Right cardiac atrium (tissue), 5 donors: Measurements from ENCODE around the gene OR6C6. TPM values are rescaled to one million over a fixed set of nuclear protein-coding genes. Genes with fewer than 3 reads are reported as not detected.

Experiments
- ATAC-seq, 2 donors: fragments of 200-7000 bp; cut with Tn5 transposase; one replicate each; pipeline versions ENCODE4 v1.8.0 to v1.9.1; 2020; ENCODE audit warnings: moderate library complexity in 2 of 2, mild to moderate bottlenecking in 1 of 2
- DNase-seq, 3 donors: peaks; one replicate each; pipeline ENCODE4 v3.0.0-alpha.2; 2020
- H3K27ac ChIP-seq: one replicate; pipeline ENCODE4 v1.5.1; 2013; ENCODE audit warnings: mild to moderate bottlenecking, low read length, control low read depth, moderate library complexity
- H3K27me3 ChIP-seq: one replicate; pipeline ENCODE4 v1.6.1; 2013; ENCODE audit not compliant: control insufficient read depth, insufficient read depth
- H3K4me1 ChIP-seq: one replicate; pipeline ENCODE4 v1.6.1; 2013; ENCODE audit warnings: low read length; ENCODE audit not compliant: control insufficient read depth, insufficient read depth
- H3K4me3 ChIP-seq: one replicate; pipeline ENCODE4 v1.5.1; 2013; ENCODE audit warnings: low read length, control low read depth
- H3K9me3 ChIP-seq: one replicate; pipeline ENCODE4 v1.6.1; 2013; ENCODE audit warnings: low read length; ENCODE audit not compliant: control insufficient read depth
- WGBS: extraction: QIAGEN DNeasy Blood & Tissue Kit; methylation state at CpG from one replicate; pipeline ENCODE4 v1.1.7; 2013; 5-methylcytosine and 5-hydroxymethylcytosine counted together
- intact Hi-C, 4 donors: fragments of 100-400 bp; cut with DNase I; formaldehyde crosslinking; loops; one replicate each; pipeline versions ENCODE4 v1.11.0 to v1.14.0; 2022 to 2023
- polyA plus RNA-seq: library from polyadenylated mRNA; stranded (reverse); fragments of 200-250 nt; gene quantifications from one replicate; pipeline ENCODE4 v1.2.3, GENCODE V29; 2013
- total RNA-seq, 4 donors: library from RNA; stranded (reverse); fragmentation: NEBNext Ultra II Directional; extraction: Animal tissue kit (Norgen Biotek cat#: 25700); gene quantifications; one replicate each; pipeline ENCODE4 v1.2.1, GENCODE V29; 2021
- donor health status: healthy with polysubstance abuse.
- donor health status: DM: no; HTN: yes; CAD: no.
- donor health status: DM: no; HTN: no; CAD: no.
- donor health status: DM: no; HTN: yes; CAD: no; lungs with severe emphysema.
- donor health status: DM: yes; HTN: yes; CAD: no.

The OR6C6 gene
- total and polyA plus RNA-seq, 5 donors, result not detected

DNA sequence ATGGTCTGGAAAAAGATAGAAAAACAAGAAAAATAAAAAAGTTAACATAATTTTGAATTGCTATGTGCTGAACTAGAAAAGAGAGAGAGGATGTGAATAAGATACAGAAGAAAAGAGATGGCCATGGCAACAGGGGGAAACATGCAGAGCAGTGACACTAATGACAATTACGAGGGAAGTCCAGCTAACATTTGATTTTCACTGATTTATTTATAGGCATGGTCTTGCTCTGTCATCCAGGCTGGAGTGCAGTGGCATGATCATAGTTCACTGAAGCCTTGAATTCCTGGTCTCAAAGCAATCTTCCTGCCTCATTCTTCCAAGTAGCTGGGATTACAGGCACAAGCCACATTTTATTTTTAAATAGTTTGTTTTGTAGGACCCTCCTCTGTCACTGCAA, 50.2 kb downstream of the OR6C6 start:
- no peaks in the 10 kb centered on the region for H3K27me3 ChIP-seq
- H3K27ac ChIP-seq, result no peak overlapping the region
- intact Hi-C loops, result no loop called here
- DNase-seq (no peak), ATAC-seq (no peak)
- WGBS, result 60% methylated on average over 1 of the region's 1 CpG
- no peaks in the 10 kb centered on the region for H3K9me3 ChIP-seq
- no peak overlapping the region for H3K4me3 ChIP-seq
- H3K4me1 ChIP-seq, result no peaks in the 10 kb centered on the region

DNA sequence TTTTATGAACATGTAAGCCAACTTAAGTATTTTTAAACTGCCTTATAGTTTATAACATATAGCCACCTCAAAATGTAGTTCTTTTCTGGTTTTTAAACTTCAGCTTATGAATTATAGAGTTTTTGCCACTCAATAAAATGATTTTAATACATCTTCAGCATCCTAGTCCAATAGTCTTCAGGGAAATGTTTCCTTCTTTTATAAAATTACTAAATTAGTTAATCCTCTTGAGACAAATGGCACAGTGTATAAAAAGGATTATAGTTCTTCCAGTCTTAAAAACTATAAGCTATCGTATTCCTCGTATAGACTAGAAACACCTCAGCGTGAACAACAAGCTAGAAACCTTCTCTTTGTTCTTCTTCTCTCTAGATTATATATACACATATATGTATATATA, 52.1 kb downstream of the OR6C6 start, which contains the start of gene OR6C74:
OR6C74 (plus strand) TSS at position 301 of the 400 bp plus-strand sequence. CDS start 2,679 bp downstream, outside the sequence.
- 86% methylated on average over 3 of the region's 3 CpGs for WGBS
- no peak for ATAC-seq
- Histone ChIP-seq H3K4me1 (no peaks in the 10 kb centered on the region), H3K9me3 (no peaks in the 10 kb centered on the region), H3K27ac (no peak within 1 kb of the TSS), H3K27me3 (no peaks in the 10 kb centered on the region), H3K4me3 (no peak within 1 kb of the TSS)
- no peak for DNase-seq
- intact Hi-C loops, result no loop called here

Other genes with a start within 250 kb of the OR6C6 start
- not detected for gene OR9K2, start 170.2 kb downstream of the OR6C6 start, total RNA-seq
- not detected for gene OR9K2, start 170.2 kb downstream of the OR6C6 start, polyA plus RNA-seq
- gene OR10A7, start 75.5 kb downstream of the OR6C6 start, total RNA-seq, result not detected
- gene OR10A7, start 75.5 kb downstream of the OR6C6 start, polyA plus RNA-seq, result not detected
- not detected for gene OR6C74, start 52.0 kb downstream of the OR6C6 start, total RNA-seq
- not detected for gene OR6C74, start 52.0 kb downstream of the OR6C6 start, polyA plus RNA-seq
- not detected for gene OR6C1, start 17.8 kb upstream of the OR6C6 start, total RNA-seq
- not detected for gene OR6C1, start 17.8 kb upstream of the OR6C6 start, polyA plus RNA-seq
- gene OR6C3, start 34.2 kb upstream of the OR6C6 start, total RNA-seq, result not detected
- not detected for gene OR6C3, start 34.2 kb upstream of the OR6C6 start, polyA plus RNA-seq
- gene OR6C75, start 66.4 kb upstream of the OR6C6 start, total RNA-seq, result not detected
- not detected for gene OR6C75, start 66.4 kb upstream of the OR6C6 start, polyA plus RNA-seq
- not detected for gene OR6C65, start 104.0 kb upstream of the OR6C6 start, total RNA-seq
- gene OR6C65, start 104.0 kb upstream of the OR6C6 start, polyA plus RNA-seq, result not detected
- gene OR6C76, start 129.7 kb upstream of the OR6C6 start, total RNA-seq, result not detected
- not detected for gene OR6C76, start 129.7 kb upstream of the OR6C6 start, polyA plus RNA-seq
- not detected for gene OR6C2, start 147.5 kb upstream of the OR6C6 start, total RNA-seq
- not detected for gene OR6C2, start 147.5 kb upstream of the OR6C6 start, polyA plus RNA-seq
- not detected for gene OR6C70, start 173.6 kb upstream of the OR6C6 start, total RNA-seq
- not detected for gene OR6C70, start 173.6 kb upstream of the OR6C6 start, polyA plus RNA-seq
- not detected for gene OR6C68, start 195.8 kb upstream of the OR6C6 start, total RNA-seq
- gene OR6C68, start 195.8 kb upstream of the OR6C6 start, polyA plus RNA-seq, result not detected